MV-4-11 (cell line): ENCODE measurements around the gene INHBE.
A peak's percentile ranks its signal among the peaks of the same experiment; 100 is the strongest.
"Not testable (repeated sequence)": the region's sequence is repeated elsewhere in the genome, so short reads cannot be mapped to it uniquely, and the experiment has no call there.

Experiments used
- DNase-seq: peaks from one replicate; lab custom pipeline; 2025; lab: John Stamatoyannopoulos, UW

INHBE gene

DNA sequence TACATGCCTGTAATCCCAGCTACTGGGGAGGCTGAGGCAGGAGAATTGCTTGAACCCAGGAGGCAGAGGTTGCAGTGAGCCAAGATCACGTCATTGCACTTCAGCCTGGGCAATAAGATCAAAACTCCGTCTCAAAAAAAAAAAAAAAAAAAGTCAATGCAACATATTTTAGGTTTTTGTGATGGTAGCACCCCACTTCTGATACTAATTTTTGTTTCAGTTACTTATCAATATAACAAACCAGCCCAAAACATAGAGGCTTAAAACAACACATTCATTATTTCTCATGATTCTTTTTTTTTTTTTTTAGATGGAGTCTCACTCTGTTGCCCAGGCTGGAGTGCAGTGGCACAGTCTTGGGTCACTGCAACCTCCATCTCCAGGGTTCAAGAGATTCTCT is 13.7 kb upstream of the INHBE start:
- not testable (repeated sequence) for DNase-seq

DNA sequence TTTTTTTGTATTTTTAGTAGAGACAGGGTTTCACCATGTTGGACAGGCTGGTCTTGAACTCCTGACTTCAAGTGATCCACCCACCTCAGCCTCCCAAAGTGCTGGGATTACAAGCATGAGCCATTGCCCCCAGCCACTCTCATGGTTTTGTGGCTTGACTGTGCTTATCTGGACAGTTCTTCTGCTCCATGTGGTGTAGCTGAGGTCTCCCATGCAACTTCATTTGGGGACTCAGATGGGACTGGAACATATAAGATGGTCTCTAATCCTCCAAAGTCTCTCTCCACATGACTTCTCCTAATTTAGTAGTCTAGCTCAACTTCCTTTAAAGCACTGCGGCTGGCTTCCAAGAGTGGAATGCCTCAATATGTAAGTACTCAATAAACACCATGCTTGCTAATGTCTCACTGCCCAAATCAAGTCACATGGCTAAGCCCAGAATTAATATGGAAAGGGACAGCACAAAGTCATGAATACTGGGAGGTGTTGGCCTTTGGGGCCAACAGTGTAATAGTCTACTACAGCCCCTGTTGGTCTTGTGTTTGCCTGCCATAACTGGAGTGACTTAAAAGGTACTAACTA is 13.2 kb upstream of the INHBE start:
- DNase-seq, result peak; percentile 25

DNA sequence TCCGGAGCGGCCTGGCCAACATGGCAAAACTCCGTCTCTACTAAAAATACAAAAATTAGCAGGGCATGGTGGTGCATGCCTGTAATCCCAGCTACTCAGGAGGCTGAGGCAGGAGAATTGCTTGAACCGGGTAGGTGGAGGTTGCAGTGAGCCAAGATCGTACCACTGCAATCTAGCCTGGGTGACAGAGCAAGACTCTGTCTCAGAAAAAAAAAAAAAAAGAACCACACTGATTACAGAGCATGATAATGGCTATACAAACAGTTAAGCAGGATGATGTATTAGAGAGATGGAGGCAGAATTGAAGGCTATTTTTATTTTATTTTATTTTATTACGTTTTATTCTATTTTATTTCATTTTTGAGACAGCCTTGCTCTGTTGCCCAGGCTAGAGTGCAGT is 10.8 kb upstream of the INHBE start:
- not testable (repeated sequence) for DNase-seq

DNA sequence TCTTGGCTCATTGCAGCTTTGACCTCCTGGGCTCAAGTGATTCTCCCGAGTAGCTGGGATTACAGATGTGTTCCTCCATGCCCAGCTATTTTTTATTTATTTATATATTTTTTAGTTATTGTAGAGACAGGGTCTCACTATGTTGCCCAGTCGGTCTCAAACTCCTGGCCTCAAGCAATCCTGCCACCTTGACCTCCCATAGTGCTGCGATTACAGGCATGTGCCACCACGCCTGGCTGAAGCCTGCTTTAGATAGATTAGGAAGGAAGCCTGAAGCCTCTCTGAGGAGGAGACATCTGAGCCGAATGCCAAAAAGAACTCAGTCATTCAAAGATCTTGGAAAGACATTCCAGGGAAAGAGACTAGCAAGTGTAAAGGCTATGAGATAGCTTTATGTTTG is 10.4 kb upstream of the INHBE start:
- no peak for DNase-seq

DNA sequence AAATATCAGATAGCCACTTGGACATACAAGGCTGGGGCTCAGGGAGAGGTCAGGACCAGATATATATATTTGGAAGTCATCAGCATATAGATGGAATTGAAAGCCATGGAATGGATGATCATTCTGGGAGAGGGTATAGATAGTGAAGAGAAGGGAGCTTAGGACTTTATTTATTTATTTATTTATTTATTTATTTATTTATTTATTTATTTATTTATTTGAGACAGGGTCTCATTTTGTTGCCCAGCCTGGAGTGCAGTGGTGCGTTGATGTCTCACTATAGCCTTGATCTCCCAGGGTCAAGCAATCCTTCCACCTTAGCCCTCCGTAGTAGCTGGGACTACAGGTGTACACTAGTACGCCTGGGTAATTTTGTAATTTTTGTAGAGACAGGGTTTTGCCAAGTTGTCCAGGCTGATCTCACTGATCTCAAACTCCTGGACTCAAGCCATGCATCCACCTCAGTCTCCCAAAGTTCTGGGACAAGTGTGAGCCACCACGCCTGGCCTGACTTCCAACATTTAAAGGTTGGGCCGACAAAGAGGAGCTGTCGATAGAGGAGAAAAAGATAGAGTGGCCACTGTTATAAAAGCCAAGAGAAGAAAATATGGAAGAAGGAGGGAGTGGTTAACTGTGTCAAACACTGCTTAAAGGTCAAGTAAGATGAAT is 8.7 kb upstream of the INHBE start:
- DNase-seq, result no peak

DNA sequence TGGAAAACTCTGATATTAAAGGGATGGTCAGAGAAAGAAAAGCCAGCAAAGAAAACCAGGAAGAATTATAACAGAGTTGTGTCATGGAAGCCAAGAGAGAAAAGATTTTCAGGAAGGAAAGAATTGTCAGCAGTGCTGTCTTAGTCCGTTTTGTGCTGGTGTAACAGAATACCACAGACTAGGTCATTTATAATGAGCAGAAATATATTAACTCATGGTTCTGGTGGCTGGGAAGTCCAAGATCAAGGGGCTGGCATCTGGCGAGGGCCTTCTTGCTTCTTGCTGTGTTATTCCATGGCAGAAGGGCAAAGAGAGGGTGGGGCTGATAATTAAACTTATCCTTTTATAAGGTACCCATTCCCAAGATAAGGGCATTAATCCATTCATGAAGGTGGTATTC is 6.4 kb upstream of the INHBE start:
- no peak for DNase-seq

DNA sequence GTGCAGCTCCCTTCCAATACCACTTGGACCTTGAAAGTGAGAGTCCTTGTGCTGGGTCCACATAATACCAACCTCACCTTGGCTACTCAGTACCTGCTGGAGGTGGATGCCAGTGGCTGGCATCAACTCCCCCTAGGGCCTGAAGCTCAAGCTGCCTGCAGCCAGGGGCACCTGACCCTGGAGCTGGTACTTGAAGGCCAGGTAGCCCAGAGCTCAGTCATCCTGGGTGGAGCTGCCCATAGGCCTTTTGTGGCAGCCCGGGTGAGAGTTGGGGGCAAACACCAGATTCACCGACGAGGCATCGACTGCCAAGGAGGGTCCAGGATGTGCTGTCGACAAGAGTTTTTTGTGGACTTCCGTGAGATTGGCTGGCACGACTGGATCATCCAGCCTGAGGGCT is 5.7 kb upstream of the INHBE start:
- DNase-seq, result no peak

DNA sequence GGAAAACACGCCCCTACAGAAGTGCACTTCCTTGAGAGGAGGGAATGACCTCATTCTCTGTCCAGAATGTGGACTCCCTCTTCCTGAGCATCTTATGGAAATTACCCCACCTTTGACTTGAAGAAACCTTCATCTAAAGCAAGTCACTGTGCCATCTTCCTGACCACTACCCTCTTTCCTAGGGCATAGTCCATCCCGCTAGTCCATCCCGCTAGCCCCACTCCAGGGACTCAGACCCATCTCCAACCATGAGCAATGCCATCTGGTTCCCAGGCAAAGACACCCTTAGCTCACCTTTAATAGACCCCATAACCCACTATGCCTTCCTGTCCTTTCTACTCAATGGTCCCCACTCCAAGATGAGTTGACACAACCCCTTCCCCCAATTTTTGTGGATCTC is 5.0 kb upstream of the INHBE start:
- no peak for DNase-seq

DNA sequence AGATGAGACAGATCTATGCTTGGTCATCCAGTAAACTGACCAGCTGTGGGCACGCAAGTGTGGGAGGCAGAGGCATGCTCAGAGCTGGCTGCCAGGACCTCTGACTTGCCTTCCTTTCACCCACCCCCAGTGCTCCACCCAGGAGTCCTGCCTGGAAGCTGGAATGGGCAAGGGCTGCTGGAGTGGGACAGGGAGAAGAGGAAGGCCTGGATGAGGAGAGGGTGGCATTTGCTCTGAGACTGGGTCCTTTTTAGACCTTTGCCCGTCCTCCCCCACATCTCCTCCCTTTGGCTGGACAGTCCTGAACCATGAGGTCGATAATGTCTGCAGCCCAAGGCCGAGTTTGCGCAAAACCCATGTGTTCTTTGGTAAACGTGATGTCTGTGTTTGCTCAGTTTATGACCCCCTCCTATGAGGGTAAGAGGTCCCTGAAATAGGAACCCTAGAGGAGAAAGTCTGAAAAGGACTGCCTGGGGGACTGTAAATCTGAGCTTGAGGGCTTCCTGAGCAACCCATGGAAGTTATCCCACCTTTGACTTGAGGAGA is 3.8 kb upstream of the INHBE start:
- no peak for DNase-seq

DNA sequence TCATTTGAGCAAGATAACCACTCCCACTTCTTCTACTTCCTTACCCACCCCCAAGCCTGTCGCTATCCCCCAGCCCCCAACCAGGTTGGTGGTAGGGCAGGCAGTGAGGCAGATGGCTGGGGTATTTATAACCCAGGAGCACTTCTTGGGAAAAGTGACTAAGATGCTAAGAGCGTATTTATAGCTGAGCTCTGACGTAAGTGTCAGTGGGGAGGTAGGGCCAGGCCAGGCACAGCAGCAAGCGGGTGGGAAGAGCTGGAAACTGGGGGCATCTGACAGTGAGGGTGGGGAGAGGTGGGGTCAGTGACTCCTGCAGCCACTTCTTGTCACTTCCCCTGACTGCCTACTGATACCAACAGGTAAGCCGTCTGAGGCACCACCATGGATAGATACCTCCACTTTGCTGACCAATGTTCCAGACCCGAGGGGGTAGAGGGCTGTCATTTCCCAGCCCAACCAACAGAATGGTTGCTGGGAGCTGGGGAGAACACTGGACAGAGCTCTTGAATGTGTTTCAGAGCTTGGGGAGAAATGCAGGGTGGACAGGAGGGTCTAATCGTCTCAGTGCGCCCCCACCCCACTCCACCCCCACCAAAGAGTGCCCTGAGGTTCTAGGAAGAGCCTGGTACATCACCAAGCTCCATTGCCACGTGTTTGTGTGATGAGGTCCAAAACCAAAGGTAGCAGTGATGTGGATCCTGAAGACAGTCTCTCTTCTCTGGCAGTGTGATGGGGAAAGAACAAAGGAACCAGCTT is 2.7 kb upstream of the INHBE start:
- peak; percentile 84 for DNase-seq

DNA sequence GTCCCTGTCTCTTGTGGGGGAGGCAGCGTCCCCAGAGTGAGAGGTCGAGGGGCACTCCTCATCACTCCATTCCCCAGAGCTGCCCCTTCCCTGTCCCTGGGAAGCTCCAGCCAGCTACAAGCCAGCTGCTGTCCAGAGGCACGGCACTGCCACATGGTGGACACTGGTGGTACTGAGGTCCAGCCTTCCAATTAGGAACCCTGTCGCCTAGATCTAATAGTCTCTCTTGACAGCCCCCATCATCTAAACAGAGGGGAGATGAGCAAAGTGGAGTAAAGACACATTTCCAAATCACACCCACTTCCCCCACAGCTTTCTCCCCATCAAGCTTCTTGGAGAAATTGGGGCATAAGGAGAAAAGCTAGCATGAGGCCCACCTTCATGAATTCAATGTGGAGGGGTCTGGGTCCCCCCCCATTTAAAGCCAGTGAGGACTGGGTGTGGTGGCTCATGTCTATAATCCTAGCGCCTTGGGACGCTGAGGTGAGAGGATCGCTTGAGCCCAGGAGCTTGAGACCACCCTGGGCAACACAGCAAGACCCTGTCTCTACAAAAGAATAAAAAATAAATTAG is 2.1 kb upstream of the INHBE start:
- peak; percentile 62 for DNase-seq

DNA sequence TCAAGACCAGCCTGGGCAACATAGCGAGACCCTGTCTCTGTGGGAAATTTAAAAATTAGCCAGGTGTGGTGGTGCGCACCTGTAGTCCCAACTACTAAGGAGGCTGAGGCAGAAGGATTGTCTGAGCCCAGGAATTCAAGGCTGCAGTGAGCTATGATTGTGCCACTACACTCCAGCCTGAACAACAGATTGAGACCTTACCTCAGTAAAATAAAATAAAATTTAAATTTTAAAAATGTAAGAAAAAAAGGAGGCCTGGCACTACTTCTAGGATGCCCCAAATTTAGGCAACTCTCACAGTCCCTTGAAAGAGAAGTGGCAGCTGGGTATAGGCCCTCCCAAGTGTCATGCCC is 918 bp upstream of the INHBE start:
- no peak for DNase-seq

DNA sequence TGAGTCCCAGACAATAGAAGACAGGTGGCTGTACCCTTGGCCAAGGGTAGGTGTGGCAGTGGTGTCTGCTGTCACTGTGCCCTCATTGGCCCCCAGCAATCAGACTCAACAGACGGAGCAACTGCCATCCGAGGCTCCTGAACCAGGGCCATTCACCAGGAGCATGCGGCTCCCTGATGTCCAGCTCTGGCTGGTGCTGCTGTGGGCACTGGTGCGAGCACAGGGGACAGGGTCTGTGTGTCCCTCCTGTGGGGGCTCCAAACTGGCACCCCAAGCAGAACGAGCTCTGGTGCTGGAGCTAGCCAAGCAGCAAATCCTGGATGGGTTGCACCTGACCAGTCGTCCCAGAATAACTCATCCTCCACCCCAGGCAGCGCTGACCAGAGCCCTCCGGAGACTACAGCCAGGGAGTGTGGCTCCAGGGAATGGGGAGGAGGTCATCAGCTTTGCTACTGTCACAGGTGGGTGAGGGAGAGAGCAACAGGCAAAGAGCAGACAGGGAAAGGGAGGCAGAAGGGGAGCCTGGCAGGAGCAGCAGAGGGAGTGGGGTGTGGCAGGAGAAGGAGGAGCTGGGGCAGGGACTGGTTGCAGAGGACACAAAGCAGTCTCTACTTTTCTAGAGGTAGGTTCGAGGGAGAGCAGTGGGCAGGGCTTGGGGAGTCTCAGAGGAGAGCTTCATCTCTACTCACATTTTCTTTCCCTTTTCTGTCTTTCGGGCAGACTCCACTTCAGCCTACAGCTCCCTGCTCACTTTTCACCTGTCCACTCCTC is 452 bp downstream of the INHBE start:
- no peak for DNase-seq

DNA sequence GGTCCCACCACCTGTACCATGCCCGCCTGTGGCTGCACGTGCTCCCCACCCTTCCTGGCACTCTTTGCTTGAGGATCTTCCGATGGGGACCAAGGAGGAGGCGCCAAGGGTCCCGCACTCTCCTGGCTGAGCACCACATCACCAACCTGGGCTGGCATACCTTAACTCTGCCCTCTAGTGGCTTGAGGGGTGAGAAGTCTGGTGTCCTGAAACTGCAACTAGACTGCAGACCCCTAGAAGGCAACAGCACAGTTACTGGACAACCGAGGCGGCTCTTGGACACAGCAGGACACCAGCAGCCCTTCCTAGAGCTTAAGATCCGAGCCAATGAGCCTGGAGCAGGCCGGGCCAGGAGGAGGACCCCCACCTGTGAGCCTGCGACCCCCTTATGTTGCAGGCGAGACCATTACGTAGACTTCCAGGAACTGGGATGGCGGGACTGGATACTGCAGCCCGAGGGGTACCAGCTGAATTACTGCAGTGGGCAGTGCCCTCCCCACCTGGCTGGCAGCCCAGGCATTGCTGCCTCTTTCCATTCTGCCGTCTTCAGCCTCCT is 1.1 kb downstream of the INHBE start:
- DNase-seq, result peak; percentile 39

DNA sequence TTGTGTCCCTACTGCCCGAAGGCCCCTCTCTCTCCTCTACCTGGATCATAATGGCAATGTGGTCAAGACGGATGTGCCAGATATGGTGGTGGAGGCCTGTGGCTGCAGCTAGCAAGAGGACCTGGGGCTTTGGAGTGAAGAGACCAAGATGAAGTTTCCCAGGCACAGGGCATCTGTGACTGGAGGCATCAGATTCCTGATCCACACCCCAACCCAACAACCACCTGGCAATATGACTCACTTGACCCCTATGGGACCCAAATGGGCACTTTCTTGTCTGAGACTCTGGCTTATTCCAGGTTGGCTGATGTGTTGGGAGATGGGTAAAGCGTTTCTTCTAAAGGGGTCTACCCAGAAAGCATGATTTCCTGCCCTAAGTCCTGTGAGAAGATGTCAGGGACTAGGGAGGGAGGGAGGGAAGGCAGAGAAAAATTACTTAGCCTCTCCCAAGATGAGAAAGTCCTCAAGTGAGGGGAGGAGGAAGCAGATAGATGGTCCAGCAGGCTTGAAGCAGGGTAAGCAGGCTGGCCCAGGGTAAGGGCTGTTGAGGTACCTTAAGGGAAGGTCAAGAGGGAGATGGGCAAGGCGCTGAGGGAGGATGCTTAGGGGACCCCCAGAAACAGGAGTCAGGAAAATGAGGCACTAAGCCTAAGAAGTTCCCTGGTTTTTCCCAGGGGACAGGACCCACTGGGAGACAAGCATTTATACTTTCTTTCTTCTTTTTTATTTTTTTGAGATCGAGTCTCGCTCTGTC is 1.8 kb downstream of the INHBE start:
- DNase-seq, result no peak

DNA sequence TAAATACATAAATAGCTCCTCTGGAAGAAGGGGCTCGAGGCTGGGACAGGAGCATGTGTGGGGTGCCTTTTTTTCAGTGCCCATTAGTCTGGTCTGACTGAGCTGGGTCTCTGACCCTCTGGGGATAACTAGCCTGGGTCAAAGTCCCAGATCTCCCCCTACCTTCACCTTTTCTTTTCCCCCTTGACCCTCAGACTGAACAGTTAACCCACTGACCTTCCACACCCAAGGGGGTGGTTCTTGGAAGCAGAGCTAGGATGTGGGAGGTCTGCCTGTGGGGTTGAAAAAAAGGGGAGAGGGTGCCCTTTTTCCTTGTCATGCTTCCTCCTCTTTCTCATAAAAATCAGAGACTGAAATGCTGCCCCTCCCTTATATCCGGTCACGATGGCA is 3.6 kb downstream of the INHBE start:
- DNase-seq, result no peak

DNA sequence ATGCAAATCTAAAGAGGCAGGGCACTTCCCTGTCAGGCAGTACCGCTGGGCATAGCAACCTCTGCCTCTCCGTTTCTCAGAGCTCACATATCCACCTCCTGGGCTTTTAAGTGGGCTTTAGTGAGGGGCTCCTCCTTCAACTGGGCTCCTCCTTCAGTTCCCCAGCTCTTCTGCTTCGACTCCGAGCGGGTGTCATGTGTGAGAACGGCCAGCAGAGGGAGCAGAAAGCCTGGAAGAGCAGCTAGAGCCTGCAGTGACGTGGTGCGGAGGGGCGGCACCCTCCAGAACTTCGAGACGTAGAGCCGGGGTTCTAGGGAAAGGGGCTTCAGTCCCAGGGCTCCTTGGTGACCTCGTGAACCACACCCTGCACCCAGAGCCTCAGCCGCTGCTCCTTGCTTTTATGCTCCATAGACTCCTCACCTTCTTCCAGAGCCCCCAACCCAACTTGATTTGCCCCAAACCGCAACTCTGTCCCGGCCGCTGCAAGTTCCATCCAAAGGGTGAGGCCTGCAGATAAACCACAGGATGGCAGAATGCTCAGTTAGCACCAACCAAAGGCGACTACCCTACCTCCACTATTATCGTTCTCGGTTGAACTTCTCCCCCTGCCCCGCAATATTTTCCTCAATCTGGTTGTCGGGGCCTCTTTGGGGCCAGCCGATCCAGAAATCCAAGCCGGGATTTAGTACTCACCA is 4.1 kb downstream of the INHBE start:
- peak; percentile 89 for DNase-seq

DNA sequence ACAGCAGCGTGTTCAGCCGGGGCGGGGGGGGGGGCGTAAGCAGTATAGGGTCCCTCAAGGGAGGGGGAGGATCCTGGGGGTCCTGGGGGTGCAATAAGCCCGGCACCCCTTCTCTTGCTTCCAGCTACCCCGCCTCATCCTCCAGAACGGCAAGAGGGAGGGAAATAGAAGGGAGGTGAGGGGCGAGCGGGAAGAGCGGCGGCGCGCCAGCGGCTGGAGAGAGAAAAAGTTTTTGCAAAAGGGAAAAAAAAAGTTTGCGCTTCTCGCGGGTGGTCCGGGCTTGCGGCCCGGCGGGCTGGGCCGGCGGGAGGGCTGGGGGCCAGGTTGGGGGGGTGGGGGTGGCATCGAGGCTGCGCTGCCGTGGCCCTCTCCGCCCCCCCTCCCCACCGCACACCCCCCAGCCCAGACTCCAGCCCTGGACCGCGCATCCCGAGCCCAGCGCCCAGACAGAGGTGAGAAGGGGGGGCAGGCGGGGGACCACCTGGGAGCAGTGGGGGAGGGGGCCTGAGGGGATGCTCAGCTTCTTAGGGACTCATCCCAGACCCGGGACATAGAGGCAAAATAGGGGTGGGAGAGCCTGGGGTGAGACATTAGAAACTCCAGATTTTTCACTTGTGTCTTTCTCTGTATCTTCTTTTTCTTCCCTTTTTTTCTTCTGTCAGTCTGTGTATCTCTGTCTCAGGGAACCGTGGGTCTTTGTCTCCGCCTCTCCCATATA is 4.8 kb downstream of the INHBE start, which contains the start of gene GLI1:
Gene GLI1 (plus strand): TSS at position 36 of the 718 bp plus-strand sequence. CDS start 3,907 bp downstream, outside the sequence.
- no peak for DNase-seq

DNA sequence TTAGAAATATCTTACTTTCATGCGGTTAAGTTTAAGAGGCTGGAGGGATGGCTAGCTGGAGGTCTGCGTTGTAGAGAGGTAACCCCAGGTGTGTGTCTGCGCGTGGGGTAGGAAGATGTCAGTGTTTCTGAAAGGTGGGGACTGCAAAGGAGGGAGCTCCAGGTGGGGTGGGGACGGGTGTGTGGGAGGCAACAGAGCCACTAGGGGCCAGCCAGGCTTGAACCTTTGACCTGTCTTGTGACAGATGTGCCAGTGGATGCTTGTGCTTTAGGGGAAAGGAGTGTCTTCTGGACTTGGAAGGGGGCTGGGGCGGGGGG is 5.3 kb downstream of the INHBE start:
- DNase-seq, result no peak

DNA sequence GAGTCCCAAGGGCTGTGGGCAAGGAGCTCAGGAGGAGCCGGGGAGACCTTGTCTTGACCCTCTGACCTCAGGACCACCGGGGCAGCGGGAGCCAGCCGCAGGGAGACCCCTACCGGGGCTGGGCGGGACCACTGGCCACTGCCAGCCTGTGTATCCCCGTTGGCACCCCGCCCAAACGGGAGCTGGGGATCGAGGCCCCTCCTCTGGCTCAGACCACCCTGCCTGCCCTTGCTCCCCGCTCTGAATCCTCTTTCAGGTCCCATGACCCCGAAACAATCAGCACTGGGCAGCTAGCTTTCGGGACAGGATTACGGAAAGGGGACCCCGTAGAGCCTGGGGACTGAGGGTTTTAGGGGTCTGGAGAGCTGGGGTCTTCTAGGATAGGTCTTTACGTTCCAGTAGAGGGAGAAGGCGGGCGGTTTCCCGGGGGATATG is 5.8 kb downstream of the INHBE start:
- no peak for DNase-seq
